ENCODE data around the gene TBCA.

DNA sequence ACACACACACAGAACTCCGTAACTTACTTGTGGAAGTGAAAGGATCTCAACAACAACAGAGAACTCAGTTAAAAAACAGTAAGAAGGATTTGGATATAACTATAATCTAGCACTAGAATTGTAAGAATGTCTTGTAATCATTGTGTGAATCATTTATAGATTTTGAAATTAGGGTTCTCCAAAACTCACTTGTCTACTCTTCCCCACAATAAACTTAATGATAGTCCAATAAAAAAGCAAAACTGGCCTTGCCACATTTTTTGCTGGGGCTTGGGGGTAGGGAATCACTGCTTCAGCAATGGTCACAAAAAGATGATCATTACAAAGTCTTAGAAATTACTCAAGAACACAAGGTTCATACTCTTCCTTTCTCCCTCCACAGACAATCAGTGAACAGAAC is 8.8 kb downstream of the TBCA start:
- TF ChIP-seq, protein P1, sequence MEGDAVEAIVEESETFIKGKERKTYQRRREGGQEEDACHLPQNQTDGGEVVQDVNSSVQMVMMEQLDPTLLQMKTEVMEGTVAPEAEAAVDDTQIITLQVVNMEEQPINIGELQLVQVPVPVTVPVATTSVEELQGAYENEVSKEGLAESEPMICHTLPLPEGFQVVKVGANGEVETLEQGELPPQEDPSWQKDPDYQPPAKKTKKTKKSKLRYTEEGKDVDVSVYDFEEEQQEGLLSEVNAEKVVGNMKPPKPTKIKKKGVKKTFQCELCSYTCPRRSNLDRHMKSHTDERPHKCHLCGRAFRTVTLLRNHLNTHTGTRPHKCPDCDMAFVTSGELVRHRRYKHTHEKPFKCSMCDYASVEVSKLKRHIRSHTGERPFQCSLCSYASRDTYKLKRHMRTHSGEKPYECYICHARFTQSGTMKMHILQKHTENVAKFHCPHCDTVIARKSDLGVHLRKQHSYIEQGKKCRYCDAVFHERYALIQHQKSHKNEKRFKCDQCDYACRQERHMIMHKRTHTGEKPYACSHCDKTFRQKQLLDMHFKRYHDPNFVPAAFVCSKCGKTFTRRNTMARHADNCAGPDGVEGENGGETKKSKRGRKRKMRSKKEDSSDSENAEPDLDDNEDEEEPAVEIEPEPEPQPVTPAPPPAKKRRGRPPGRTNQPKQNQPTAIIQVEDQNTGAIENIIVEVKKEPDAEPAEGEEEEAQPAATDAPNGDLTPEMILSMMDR (conservative IDR thresholded peaks at IDR 0.05) = no peak
- no peak for TF ChIP-seq ZFX (IDR thresholded peaks at IDR 0.05)

Measured in C4-2B (cell line).